Measurements from ENCODE around the gene ATF5. TPM values are rescaled to one million over a fixed set of nuclear protein-coding genes. Genes with fewer than 3 reads are reported as not detected.

ATF5 gene
- 14.1 and 14.7 TPM in 2 replicates for total RNA-seq (2014; rRNA removed)
- 30.3 TPM for polyA plus RNA-seq (2012)

- DNase-seq (ENCODE audit: low read depth), result peak; percentile 86
Observed at GRCh38 chr19:49929121-49929610, at the start of gene ATF5, which contains the start of gene NUP62. ATF5 (plus strand) TSS chr19:49929205; CDS start chr19:49930851, 1,646 bp downstream. NUP62 (minus strand) TSS chr19:49929504; CDS start chr19:49909807, 19,697 bp downstream.

- DNase-seq (ENCODE audit: low read depth), result no peak
Observed at GRCh38 chr19:49879243-49879963, 49.6 kb upstream of the ATF5 start.

GRCh38 chr19:49880162-49880869, 48.7 kb upstream of the ATF5 start:
- DNase-seq (ENCODE audit: low read depth), result no peak

- DNase-seq (ENCODE audit: low read depth), result no peak
Observed at GRCh38 chr19:49881186-49881585, 47.8 kb upstream of the ATF5 start.

GRCh38 chr19:49881672-49882394, 47.2 kb upstream of the ATF5 start:
- DNase-seq (ENCODE audit: low read depth), result no peak

- DNase-seq (ENCODE audit: low read depth), result no peak
Observed at GRCh38 chr19:49882643-49883042, 46.4 kb upstream of the ATF5 start.

- no peak for DNase-seq (ENCODE audit: low read depth)
Observed at GRCh38 chr19:49883094-49883493, 45.9 kb upstream of the ATF5 start.

GRCh38 chr19:49884109-49884508, 44.9 kb upstream of the ATF5 start:
- no peak for DNase-seq (ENCODE audit: low read depth)

- no peak for DNase-seq (ENCODE audit: low read depth)
Observed at GRCh38 chr19:49884760-49885159, 44.2 kb upstream of the ATF5 start.

GRCh38 chr19:49887037-49887664, 41.9 kb upstream of the ATF5 start:
- no peak for DNase-seq (ENCODE audit: low read depth)

- no peak for DNase-seq (ENCODE audit: low read depth)
Observed at GRCh38 chr19:49887665-49888509, 41.1 kb upstream of the ATF5 start.

GRCh38 chr19:49888510-49888824, 40.5 kb upstream of the ATF5 start:
- DNase-seq (ENCODE audit: low read depth), result no peak

GRCh38 chr19:49889038-49889686, 39.8 kb upstream of the ATF5 start:
- no peak for DNase-seq (ENCODE audit: low read depth)

- peak; percentile 36 for DNase-seq (ENCODE audit: low read depth)
Observed at GRCh38 chr19:49889687-49890348, 39.2 kb upstream of the ATF5 start.

GRCh38 chr19:49890349-49891311, 38.4 kb upstream of the ATF5 start:
- no peak for DNase-seq (ENCODE audit: low read depth)

GRCh38 chr19:49891393-49891792, 37.6 kb upstream of the ATF5 start:
- DNase-seq (ENCODE audit: low read depth), result no peak

GRCh38 chr19:49892716-49893115, 36.3 kb upstream of the ATF5 start:
- DNase-seq (ENCODE audit: low read depth), result no peak

GRCh38 chr19:49894011-49894664, 34.9 kb upstream of the ATF5 start:
- no peak for DNase-seq (ENCODE audit: low read depth)
